Endometrial microvascular endothelial cells (primary cell): ENCODE data around the gene TTLL7. TPM values are rescaled to one million over a fixed set of nuclear protein-coding genes. Genes with fewer than 3 reads are reported as not detected.

Experiments used
- in situ Hi-C: cut with HindIII; loops from 2 replicates; pipeline ENCODE4 v1.10.0; 2017; ENCODE audit warnings: low sequenced_read_pairs, low pct_unique_long_range_greater_than_20kb; ENCODE audit errors: inconsistent ontology term
- total RNA-seq: library from RNA; depleted of rRNA; stranded (reverse); fragments of >200 nt; gene quantifications from one replicate; pipeline ENCODE4 v1.2.3, GENCODE V29; 2015; ENCODE audit errors: inconsistent ontology term

Gene TTLL7
- total RNA-seq, 1 donor from 2014 or later = 3.8 TPM

DNA sequence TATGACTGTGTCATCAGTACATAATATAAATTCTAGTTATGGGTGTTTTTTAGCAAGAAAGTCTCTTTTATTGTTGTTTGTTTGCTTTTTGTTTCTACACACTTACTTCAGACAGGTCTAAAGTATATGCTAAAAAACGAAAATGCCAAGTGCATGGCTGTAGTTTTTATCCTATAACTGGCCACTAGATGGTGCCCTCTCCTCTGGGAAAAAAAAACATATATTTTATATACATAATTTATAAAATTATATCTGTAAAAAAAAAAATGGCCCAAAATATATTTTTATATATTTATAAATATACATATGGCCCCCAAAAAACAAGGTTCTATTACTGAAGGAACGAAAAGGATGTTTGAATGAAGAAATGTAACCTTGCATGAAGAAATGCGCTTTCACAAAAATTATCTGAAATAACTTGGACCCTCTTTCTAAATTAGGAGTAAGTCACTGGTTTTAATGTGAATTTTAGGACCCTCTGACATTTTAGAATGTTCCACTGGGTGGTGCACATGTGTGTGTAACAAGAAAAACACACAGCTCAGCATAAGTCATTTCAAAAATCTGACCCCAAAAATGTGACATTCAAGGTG, 93.5 kb downstream of the TTLL7 start:
- in situ Hi-C loops = no loop called here

DNA sequence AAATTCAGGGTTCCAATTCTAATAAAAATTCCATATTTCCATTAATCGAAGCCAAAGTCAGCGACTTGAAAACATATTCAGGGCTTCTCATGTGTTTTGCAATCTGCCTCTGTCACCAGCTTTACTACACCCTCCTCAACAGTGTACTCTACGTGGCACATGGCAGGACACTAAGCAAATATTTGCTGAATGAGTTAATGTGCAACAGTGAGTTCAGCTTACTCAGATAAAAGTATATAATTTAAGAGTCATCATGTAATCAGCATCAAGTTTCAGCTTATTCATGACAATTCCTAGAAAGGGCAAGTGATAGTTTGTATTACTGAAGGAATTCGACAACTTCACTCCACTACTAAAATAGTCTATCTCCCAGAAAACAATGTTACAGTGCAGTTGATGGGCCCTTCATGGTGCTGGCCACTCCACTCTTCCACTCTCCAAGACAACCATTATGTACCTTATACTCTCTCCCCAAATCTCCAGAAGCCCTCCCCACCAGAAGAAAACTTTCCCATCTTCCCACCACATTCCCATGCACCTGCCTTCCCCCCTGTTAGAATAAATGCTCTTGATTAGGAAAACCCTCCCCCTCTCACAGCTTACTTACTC, 97.3 kb downstream of the TTLL7 start:
- in situ Hi-C loops = no loop called here

DNA sequence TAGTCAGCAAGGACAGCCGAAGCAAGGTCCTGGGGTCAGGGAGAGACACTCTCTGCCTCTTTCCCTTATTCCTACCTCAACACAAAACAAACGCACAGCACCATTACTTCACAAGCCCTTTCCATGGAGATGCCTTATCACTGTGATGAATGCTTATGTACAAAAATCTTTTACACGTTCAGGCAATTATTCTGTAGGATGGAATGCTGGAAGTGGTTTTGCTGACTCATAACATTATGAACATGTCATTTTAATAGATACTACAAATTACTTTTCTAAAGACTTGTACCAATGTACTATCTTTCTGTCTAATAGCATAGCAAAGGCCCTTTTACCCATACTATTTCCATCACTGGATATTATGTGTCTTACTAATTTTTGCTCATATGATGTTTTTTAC, 98.4 kb downstream of the TTLL7 start:
- in situ Hi-C loops = no loop called here

GRCh38 chr1:83897516-83897915, 101.4 kb downstream of the TTLL7 start:
- in situ Hi-C loops = no loop called here

- in situ Hi-C loops = no loop called here
These were observed 102.6 kb downstream of the TTLL7 start for GRCh38 chr1:83896299-83896698.

DNA sequence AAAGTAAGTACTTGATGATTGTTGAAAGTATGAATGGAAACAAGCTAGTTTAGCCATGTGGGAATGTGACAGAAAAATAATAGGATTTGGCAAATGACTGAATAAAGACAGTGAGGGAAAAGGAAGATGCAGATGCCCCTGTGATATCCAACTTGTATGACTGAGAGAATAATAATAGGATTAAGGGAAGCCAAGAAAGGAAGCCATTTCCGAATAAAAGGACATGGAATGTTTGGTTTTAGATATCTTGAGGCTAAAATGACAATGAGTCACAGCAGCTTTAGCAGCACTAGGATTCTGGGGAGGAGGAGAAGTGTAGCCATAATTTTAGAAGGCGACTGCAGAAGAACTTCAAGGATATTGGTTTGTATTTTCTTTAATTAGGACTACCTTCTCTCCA, 109.2 kb downstream of the TTLL7 start:
- in situ Hi-C loops = no loop called here

GRCh38 chr1:83887483-83887882, 111.4 kb downstream of the TTLL7 start:
- in situ Hi-C loops = no loop called here

- in situ Hi-C loops = no loop called here
These were observed 115.0 kb downstream of the TTLL7 start for GRCh38 chr1:83883979-83884378.

GRCh38 chr1:83882906-83883305, 116.0 kb downstream of the TTLL7 start:
- in situ Hi-C loops = no loop called here

GRCh38 chr1:83872515-83872914, 126.4 kb downstream of the TTLL7 start:
- in situ Hi-C loops = no loop called here

- in situ Hi-C loops = no loop called here
These were observed 133.9 kb downstream of the TTLL7 start for GRCh38 chr1:83864991-83865390.

GRCh38 chr1:83860490-83861221, 138.3 kb downstream of the TTLL7 start:
- in situ Hi-C loops = no loop called here

- in situ Hi-C loops = no loop called here
These were observed 141.2 kb downstream of the TTLL7 start for GRCh38 chr1:83857716-83858115.

DNA sequence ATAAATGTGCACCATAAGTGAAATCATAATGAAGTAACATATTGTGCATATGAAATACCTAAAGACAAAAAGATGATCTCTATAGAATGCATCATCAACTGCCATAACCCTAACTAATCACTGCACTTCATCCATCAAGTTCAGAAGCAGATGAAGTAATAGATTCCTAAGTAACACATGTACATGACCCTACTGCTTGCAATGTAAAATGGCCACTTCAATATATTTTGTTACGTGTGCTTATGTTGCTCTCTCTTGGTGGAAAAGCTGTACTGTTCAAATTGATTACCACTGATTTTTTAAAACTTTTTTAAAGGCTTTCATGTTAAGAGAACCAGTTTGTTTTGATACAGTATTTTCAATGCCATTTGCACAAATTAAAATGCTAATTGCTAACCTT, 141.8 kb downstream of the TTLL7 start:
- in situ Hi-C loops = no loop called here

DNA sequence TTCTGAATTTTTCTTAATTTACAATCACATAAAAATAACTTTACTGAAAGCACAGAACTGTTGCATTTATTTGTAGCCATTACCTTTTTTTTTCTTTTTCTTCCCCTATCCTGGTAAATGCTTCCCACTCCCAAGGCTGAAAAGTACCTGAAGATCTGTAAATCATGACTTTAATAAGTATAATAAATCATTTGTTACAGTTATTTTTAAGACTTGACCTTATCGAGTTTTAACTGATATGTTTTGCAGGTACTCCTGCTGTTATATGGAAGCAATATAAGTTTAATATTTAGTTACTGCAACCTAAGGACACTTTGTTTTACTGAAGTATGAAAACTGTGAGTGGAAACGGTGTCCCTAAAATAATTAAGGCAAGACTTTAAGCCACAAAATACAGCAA, 142.6 kb downstream of the TTLL7 start:
- in situ Hi-C loops = no loop called here

GRCh38 chr1:83854456-83854855, 144.5 kb downstream of the TTLL7 start:
- in situ Hi-C loops = no loop called here

DNA sequence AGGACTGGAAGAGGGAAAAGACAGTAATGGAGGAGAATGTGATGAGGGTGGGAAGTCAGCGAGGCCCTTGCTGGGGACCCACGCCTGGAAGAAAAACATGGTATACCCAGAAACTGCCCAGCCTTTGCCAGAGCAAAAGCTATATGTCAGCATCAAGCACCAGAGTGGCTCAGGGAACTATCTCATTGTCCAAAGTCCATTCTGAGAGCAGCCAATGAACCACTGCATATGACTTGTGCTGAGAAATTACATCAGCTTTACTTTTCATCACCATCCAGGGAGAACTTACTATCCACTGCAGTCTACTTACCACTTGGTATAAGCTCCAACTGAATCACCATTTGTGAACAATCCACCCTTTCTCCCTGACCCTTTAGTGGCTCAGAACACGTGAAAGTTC, 148.1 kb downstream of the TTLL7 start:
- in situ Hi-C loops = no loop called here

- in situ Hi-C loops = no loop called here
These were observed 149.5 kb downstream of the TTLL7 start for GRCh38 chr1:83849191-83850061.

- in situ Hi-C loops = no loop called here
These were observed 152.8 kb downstream of the TTLL7 start for GRCh38 chr1:83846138-83846537.
